Islet of Langerhans (tissue), 1 donor: Measurements from ENCODE around the gene PIP5K1B.
A peak's percentile ranks its signal among the peaks of the same experiment; 100 is the strongest.

Source experiments
- FAIRE-seq: peaks from one replicate; lab custom pipeline; 2011; peaks lifted over from hg19 to GRCh38; lab: Jason Lieb, UNC

PIP5K1B gene

GRCh38 chr9:68777070-68777763 lies 72.2 kb downstream of the PIP5K1B start:
- no peak for FAIRE-seq

- FAIRE-seq, result no peak
These were observed 73.6 kb downstream of the PIP5K1B start for GRCh38 chr9:68778635-68779034.

GRCh38 chr9:68779558-68780379 lies 74.7 kb downstream of the PIP5K1B start:
- no peak for FAIRE-seq

GRCh38 chr9:68780380-68780712 lies 75.3 kb downstream of the PIP5K1B start:
- no peak for FAIRE-seq

GRCh38 chr9:68780720-68781119 lies 75.7 kb downstream of the PIP5K1B start:
- no peak for FAIRE-seq

- no peak for FAIRE-seq
These were observed 76.9 kb downstream of the PIP5K1B start for GRCh38 chr9:68781928-68782327.

GRCh38 chr9:68782546-68782945 lies 77.5 kb downstream of the PIP5K1B start:
- peak; percentile 5 for FAIRE-seq

- FAIRE-seq, result no peak
These were observed 80.9 kb downstream of the PIP5K1B start for GRCh38 chr9:68785965-68786364.

- no peak for FAIRE-seq
These were observed 86.1 kb downstream of the PIP5K1B start for GRCh38 chr9:68791169-68791568.

- FAIRE-seq, result no peak
These were observed 88.7 kb downstream of the PIP5K1B start for GRCh38 chr9:68793605-68794343.

GRCh38 chr9:68794898-68795297 lies 89.9 kb downstream of the PIP5K1B start:
- FAIRE-seq, result no peak

GRCh38 chr9:68795411-68795810 lies 90.4 kb downstream of the PIP5K1B start:
- no peak for FAIRE-seq

GRCh38 chr9:68797116-68797515 lies 92.1 kb downstream of the PIP5K1B start:
- no peak for FAIRE-seq

- FAIRE-seq, result no peak
These were observed 93.4 kb downstream of the PIP5K1B start for GRCh38 chr9:68798423-68798822.

GRCh38 chr9:68800836-68801235 lies 95.8 kb downstream of the PIP5K1B start:
- FAIRE-seq, result no peak

GRCh38 chr9:68802525-68803015 lies 97.5 kb downstream of the PIP5K1B start:
- FAIRE-seq, result no peak

- no peak for FAIRE-seq
These were observed 100.2 kb downstream of the PIP5K1B start for GRCh38 chr9:68804911-68805889.

GRCh38 chr9:68805890-68806517 lies 101.0 kb downstream of the PIP5K1B start:
- FAIRE-seq, result no peak

GRCh38 chr9:68808338-68808890 lies 103.4 kb downstream of the PIP5K1B start:
- FAIRE-seq, result no peak

- no peak for FAIRE-seq
These were observed 112.2 kb downstream of the PIP5K1B start for GRCh38 chr9:68817079-68817875.
